Body of pancreas (tissue), 4 donors: ENCODE measurements around the gene ZNF71.

ENCODE experiments used
- POLR2A ChIP-seq, 3 donors: fragments of 450-650 bp; IDR thresholded peaks; one replicate each; pipeline ENCODE4 v1.6.1; 2016; ENCODE audit warnings: antibody characterized with exemption in 3 of 3, mild to moderate bottlenecking in 2 of 3
- TF ChIP-seq, protein P1 (sequence below), 7 experiments: fragments of 450-650 bp in 4 of 7; fragments of 200-600 bp in 3 of 7; sonication (generic) in 3 of 7; IDR thresholded peaks; one replicate each; pipeline ENCODE4 v1.5.1; 2016 to 2019; ENCODE audit warnings: antibody characterized with exemption in 7 of 7

DNA sequence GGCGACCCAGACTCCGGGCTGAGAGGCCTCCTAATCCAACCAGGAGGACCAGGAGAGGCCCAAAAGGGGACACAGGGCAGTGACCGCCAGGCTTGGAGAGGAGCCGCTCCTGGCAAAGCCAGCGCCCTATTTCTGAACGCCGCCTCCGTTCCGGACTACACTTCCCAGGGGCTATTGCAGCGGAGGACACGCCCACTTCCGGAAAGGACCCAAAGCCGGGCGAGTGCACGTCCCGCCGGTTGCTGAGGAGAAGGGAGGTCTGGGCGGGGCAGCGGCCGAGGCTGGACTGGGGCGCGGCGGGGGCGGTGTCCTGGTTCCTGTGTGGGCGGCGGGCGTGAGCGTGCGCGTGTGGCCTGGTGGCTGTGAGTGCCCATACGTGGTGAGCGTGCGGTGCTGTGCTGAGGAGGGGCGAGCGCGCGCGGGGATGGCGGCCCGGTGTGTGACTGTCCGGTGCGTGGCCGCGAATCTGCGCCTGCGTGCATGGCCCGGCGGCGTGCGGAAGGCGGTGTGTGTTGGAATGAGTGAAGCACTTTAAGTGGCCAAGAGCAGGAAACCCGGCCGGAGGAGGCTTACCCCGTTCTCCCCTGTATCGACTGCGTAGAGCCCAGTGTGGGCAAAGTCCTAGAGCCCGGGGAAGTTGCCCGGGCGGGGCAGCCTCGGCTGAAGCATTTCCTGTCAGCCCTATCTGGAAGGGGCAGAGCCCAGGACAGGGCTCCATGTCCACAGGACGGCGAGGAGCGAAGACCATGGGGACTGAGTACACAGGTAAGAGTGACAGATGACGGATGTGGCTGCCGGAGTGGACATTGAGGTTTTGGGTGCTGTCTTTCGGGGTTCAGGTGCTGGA lies 27.6 kb upstream of the ZNF71 start, which contains the start of gene ZNF470:
- peak; percentile 13 to 66 (median 65) for TF ChIP-seq POLR2A (IDR thresholded peaks at IDR 0.05)
- TF ChIP-seq, protein P1, sequence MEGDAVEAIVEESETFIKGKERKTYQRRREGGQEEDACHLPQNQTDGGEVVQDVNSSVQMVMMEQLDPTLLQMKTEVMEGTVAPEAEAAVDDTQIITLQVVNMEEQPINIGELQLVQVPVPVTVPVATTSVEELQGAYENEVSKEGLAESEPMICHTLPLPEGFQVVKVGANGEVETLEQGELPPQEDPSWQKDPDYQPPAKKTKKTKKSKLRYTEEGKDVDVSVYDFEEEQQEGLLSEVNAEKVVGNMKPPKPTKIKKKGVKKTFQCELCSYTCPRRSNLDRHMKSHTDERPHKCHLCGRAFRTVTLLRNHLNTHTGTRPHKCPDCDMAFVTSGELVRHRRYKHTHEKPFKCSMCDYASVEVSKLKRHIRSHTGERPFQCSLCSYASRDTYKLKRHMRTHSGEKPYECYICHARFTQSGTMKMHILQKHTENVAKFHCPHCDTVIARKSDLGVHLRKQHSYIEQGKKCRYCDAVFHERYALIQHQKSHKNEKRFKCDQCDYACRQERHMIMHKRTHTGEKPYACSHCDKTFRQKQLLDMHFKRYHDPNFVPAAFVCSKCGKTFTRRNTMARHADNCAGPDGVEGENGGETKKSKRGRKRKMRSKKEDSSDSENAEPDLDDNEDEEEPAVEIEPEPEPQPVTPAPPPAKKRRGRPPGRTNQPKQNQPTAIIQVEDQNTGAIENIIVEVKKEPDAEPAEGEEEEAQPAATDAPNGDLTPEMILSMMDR (IDR thresholded peaks at IDR 0.05), result no peak
